Right renal pelvis (tissue), 4 donors: ENCODE measurements around the gene KCNJ6. TPM values are rescaled to one million over a fixed set of nuclear protein-coding genes. Genes with fewer than 3 reads are reported as not detected.
"Not testable (repeated sequence)": the region's sequence is repeated elsewhere in the genome, so short reads cannot be mapped to it uniquely, and the experiment has no call there.

ENCODE experiments used
- DNase-seq, 4 donors: peaks; one replicate each; pipeline ENCODE4 v3.0.0-alpha.2; 2013; ENCODE audit warnings: low read depth in 4 of 4, low spot score in 3 of 4, missing footprints in 1 of 4
- polyA plus RNA-seq, 4 donors: library from polyadenylated mRNA; unstranded; fragments of 120-200 nt; gene quantifications; one replicate each; pipeline ENCODE4 v1.2.1, GENCODE V29; 2013; ENCODE audit not compliant: insufficient read length in 4 of 4

Gene KCNJ6
- polyA plus RNA-seq, 4 donors: 0.18 to 0.35 (median 0.31) TPM

GRCh38 chr21:37746849-37747248, 169.4 kb downstream of the KCNJ6 start:
- DNase-seq: no peak

- DNase-seq: no peak
Observed at GRCh38 chr21:37744551-37744950, 171.7 kb downstream of the KCNJ6 start.

- no peak for DNase-seq
Observed at GRCh38 chr21:37742532-37742931, 173.7 kb downstream of the KCNJ6 start.

- no peak for DNase-seq
Observed at GRCh38 chr21:37742115-37742514, 174.1 kb downstream of the KCNJ6 start.

GRCh38 chr21:37737996-37738395, 178.3 kb downstream of the KCNJ6 start:
- DNase-seq: no peak

- DNase-seq: no peak
Observed at GRCh38 chr21:37737507-37737906, 178.8 kb downstream of the KCNJ6 start.

- DNase-seq: no peak
Observed at GRCh38 chr21:37734846-37735245, 181.4 kb downstream of the KCNJ6 start.

- no peak for DNase-seq
Observed at GRCh38 chr21:37732927-37733326, 183.3 kb downstream of the KCNJ6 start.

- no peak for DNase-seq
Observed at GRCh38 chr21:37724201-37724600, 192.1 kb downstream of the KCNJ6 start.

GRCh38 chr21:37717534-37717933, 198.7 kb downstream of the KCNJ6 start:
- DNase-seq: no peak

GRCh38 chr21:37712569-37712934, 203.7 kb downstream of the KCNJ6 start:
- DNase-seq: not testable (repeated sequence)

GRCh38 chr21:37711836-37712568, 204.3 kb downstream of the KCNJ6 start:
- DNase-seq: peak; percentile 47 to 64 (median 56)

GRCh38 chr21:37711286-37711829, 204.9 kb downstream of the KCNJ6 start:
- no peak for DNase-seq

GRCh38 chr21:37710546-37711285, 205.5 kb downstream of the KCNJ6 start:
- peak in 3 of 4 donors; percentile 35 to 43 (median 42) for DNase-seq

GRCh38 chr21:37704751-37705150, 211.5 kb downstream of the KCNJ6 start:
- DNase-seq: no peak

- DNase-seq: no peak
Observed at GRCh38 chr21:37702241-37702640, 214.0 kb downstream of the KCNJ6 start.

GRCh38 chr21:37700641-37701202, 215.5 kb downstream of the KCNJ6 start:
- DNase-seq: peak in 3 of 4 donors; percentile 38 to 52 (median 38)

GRCh38 chr21:37699024-37699775, 217.1 kb downstream of the KCNJ6 start:
- no peak for DNase-seq

- no peak for DNase-seq
Observed at GRCh38 chr21:37696936-37697335, 219.3 kb downstream of the KCNJ6 start.

- DNase-seq: no peak
Observed at GRCh38 chr21:37695111-37695510, 221.1 kb downstream of the KCNJ6 start.
